Lower lobe of right lung (tissue), 2 donors: ENCODE data around the gene NPAS4. TPM values are rescaled to one million over a fixed set of nuclear protein-coding genes. Genes with fewer than 3 reads are reported as not detected.

Experiments used
- ATAC-seq, 2 donors: fragments of 200-7000 bp; cut with Tn5 transposase; one replicate each; pipeline ENCODE4 v1.9.1; 2020 to 2022; ENCODE audit warnings: mild to moderate bottlenecking in 2 of 2, moderate library complexity in 2 of 2
- DNase-seq: peaks from one replicate; pipeline ENCODE4 v3.0.0-alpha.2; 2020
- H3K27ac ChIP-seq: fragments of 200-600 bp; one replicate; pipeline ENCODE4 v1.8.0; 2022
- H3K27me3 ChIP-seq: fragments of 200-600 bp; one replicate; pipeline ENCODE4 v1.8.0; 2022; ENCODE audit warnings: low read depth
- H3K36me3 ChIP-seq: fragments of 200-600 bp; one replicate; pipeline ENCODE4 v1.8.0; 2022; ENCODE audit warnings: mild to moderate bottlenecking
- H3K4me1 ChIP-seq: fragments of 200-600 bp; one replicate; pipeline ENCODE4 v1.8.0; 2022
- H3K4me3 ChIP-seq: fragments of 200-600 bp; one replicate; pipeline ENCODE4 v1.8.0; 2022; ENCODE audit warnings: mild to moderate bottlenecking
- H3K9me3 ChIP-seq: fragments of 200-600 bp; one replicate; pipeline ENCODE4 v1.8.0; 2022
- CTCF ChIP-seq: fragments of 200-600 bp; IDR thresholded peaks from one replicate; pipeline ENCODE4 v1.8.0; 2022; ENCODE audit warnings: antibody characterized with exemption, mild to moderate bottlenecking
- intact Hi-C: fragments of 100-400 bp; cut with DNase I; formaldehyde crosslinking; loops from one replicate; pipeline ENCODE4 v1.11.0; 2022
- total RNA-seq: library from RNA; stranded (reverse); fragmentation: NEBNext Ultra II Directional; extraction: Animal tissue kit (Norgen Biotek cat#: 25700); gene quantifications from one replicate; pipeline ENCODE4 v1.2.1, GENCODE V29; 2021
- donor health status: DM: no; HTN: yes; CAD: no; lungs with severe emphysema.

The NPAS4 gene
- total RNA-seq, 1 donor from 2014 or later, result not detected

- no peak for TF ChIP-seq CTCF
- ATAC-seq, result no peak
- intact Hi-C loops, result no loop called here
These were observed 49.2 kb downstream of the NPAS4 start for GRCh38 chr11:66470015-66470414.

DNA sequence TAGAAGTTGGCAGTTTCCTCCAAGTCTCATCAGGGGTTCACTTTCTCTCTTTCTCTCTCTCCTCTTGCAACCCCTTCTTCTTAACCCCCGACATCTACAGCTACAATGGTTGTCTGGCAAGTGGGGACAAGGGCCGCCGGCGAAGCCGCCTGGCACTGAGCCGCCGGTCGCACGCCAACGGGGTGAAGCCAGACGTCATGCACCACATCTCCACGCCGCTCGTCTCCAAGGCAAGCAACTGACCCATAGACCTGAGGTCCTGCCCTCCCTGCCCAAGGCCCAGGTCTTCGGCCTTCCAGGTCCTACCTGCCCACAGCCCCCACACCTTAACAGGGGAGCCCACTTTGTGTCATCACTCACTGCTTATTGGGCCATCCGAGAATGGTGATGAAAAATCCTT, 50.3 kb downstream of the NPAS4 start:
- DNase-seq (no peak), ATAC-seq (no peak)
- intact Hi-C loops, result no loop called here
- Histone ChIP-seq H3K4me1 (peaks cover 19% of the 10 kb centered on the region), H3K27ac (no peak overlapping the region), H3K27me3 (no peaks in the 10 kb centered on the region), H3K4me3 (no peak overlapping the region), H3K36me3 (peaks cover 53% of the 10 kb centered on the region), H3K9me3 (no peaks in the 10 kb centered on the region)
- TF ChIP-seq CTCF, result no peak

More at GRCh38 chr11:66470015-66470414, 49.2 kb downstream of the NPAS4 start:
- DNase-seq, result no peak
- no peak overlapping the region for H3K27ac ChIP-seq
- no peaks in the 10 kb centered on the region for H3K27me3 ChIP-seq
- no peaks in the 10 kb centered on the region for H3K9me3 ChIP-seq
- H3K36me3 ChIP-seq, result peaks cover 41% of the 10 kb centered on the region
- H3K4me1 ChIP-seq, result peaks cover 25% of the 10 kb centered on the region
- no peak overlapping the region for H3K4me3 ChIP-seq

DNA sequence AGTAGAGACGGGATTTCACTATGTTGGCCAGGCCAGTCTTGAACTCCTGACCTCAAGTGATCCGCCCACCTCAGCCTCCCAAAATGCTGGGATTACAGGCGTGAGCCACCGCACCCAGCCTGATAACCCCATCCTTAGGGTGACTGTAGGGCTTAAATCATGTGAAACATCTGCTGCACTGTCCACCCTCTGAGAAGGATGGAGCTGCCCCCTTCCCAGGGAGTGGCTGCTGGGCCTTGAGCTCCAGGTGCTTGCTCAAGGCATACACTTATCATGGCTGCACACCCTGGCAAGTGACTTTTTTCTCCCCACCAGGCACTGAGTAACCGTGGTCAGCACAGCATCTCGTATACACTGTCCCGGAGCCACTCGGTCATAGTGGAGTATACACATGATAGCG, 51.2 kb downstream of the NPAS4 start:
- no peak overlapping the region for H3K27ac ChIP-seq
- peaks cover 18% of the 10 kb centered on the region for H3K4me1 ChIP-seq
- H3K4me3 ChIP-seq, result no peak overlapping the region
- H3K36me3 ChIP-seq, result peaks cover 53% of the 10 kb centered on the region
- DNase-seq, result no peak
- no peaks in the 10 kb centered on the region for H3K27me3 ChIP-seq
- intact Hi-C loops, result no loop called here
- no peak for TF ChIP-seq CTCF
- H3K9me3 ChIP-seq, result no peaks in the 10 kb centered on the region
- ATAC-seq, result no peak

DNA sequence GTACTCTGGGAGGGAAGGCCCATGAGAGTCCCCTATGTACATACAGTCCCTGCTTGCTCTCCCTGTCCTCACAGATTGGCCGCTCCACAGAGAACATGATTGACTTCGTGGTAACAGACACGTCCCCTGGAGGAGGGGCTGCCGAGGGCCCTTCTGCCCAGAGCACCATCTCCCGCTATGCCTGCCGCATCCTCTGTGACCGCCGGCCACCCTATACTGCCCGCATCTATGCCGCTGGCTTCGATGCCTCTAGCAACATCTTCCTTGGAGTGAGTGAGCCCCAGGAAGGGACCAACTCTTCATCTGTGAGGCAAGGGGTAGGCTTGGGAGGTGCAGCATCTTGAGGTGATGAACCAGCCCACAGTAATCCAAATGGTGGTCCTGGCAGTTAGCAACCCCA, 52.3 kb downstream of the NPAS4 start:
- H3K4me3 ChIP-seq, result no peak overlapping the region
- ATAC-seq (no peak), DNase-seq (no peak)
- no peak for TF ChIP-seq CTCF
- H3K4me1 ChIP-seq, result peaks cover 8% of the 10 kb centered on the region
- H3K27me3 ChIP-seq, result no peaks in the 10 kb centered on the region
- intact Hi-C loops, result no loop called here
- H3K27ac ChIP-seq, result no peak overlapping the region
- peaks cover 53% of the 10 kb centered on the region for H3K36me3 ChIP-seq
- no peaks in the 10 kb centered on the region for H3K9me3 ChIP-seq

DNA sequence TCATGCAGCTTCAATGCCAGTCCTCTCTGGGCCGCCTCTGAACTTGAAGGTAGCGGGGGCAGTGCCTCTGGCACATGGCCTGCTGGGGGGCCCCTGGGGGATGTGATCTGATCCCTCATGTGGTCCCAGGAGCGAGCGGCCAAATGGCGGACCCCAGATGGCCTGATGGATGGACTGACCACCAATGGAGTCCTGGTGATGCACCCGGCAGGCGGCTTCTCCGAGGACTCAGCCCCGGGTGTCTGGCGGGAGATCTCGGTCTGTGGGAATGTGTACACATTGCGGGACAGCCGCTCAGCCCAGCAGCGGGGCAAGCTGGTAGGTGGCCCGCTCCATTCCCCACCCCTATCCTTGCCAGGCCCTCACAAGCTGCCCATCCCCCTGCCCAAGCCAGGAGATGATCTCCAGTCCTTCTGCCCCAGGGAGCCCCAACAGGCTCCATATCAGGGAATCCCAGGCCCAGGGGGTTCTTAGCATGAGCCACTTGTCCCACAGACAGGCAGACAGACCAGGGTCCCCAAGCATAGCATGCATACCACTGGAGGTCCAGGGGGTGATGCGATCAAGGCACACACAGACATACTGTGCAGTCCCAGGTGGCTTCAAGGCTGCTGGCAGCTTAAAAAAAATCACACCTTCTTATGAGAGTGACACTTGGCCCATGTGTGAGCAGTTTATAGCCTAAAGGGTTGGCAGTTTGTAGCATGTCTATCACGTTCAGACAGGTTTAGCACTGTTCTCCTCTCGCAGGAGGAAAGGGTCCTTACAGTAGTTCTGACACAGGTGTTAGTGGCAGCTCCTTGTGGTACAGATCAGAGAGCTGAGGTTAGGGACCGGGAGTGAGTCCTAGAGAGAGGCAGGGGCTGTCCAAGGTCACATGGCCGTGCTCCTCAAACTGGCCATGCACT, 53.0 kb downstream of the NPAS4 start:
- intact Hi-C loops, result no loop called here
- ATAC-seq, result no peak
- Histone ChIP-seq H3K27ac (no peak overlapping the region), H3K4me3 (no peak overlapping the region), H3K9me3 (no peaks in the 10 kb centered on the region), H3K27me3 (no peaks in the 10 kb centered on the region), H3K4me1 (peaks cover 2% of the 10 kb centered on the region), H3K36me3 (peaks cover 53% of the 10 kb centered on the region)
- no peak for TF ChIP-seq CTCF
- no peak for DNase-seq
